A673 (cell line): ENCODE measurements around the gene HSP90AB1. TPM values are rescaled to one million over a fixed set of nuclear protein-coding genes. Genes with fewer than 3 reads are reported as not detected.

Experiments used
- BruUV-seq: library from RNA; stranded (reverse); fragments of 400-500 nt; replicated peaks from 2 replicates; lab custom pipeline; 2021; lab: Mats Ljungman, UMichigan
- CTCF ChIA-PET: fragments of 300-600 bp; sonication (Branson Sonifier 250); formaldehyde crosslinking; loops from one replicate; lab custom pipeline; 2022; ENCODE audit warnings: antibody characterized with exemption; lab: Charles Lee
- POLR2A ChIA-PET: fragments of 300-600 bp; sonication (Branson Sonifier 250); formaldehyde crosslinking; loops from one replicate; lab custom pipeline; 2022; ENCODE audit warnings: antibody characterized with exemption; ENCODE audit not compliant: low non-redundant PET; lab: Charles Lee
- DNase-seq: peaks from one replicate; pipeline ENCODE4 v3.0.0-alpha.2; 2015; ENCODE audit warnings: low spot score
- H3K27ac ChIP-seq: fragments of 200-600 bp; sonication (generic); 2 replicates; pipeline ENCODE4 v1.5.1; 2016; ENCODE audit warnings: mixed run types, low read depth, mild to moderate bottlenecking, mixed read lengths, antibody characterized with exemption, low read length; ENCODE audit not compliant: poor library complexity, severe bottlenecking
- H3K27me3 ChIP-seq: fragments of 200-600 bp; sonication (generic); replicated peaks from 2 replicates; pipeline ENCODE4 v1.6.1; 2017; ENCODE audit warnings: mixed run types, low read depth, mild to moderate bottlenecking, mixed read lengths, antibody characterized with exemption, low read length; ENCODE audit not compliant: insufficient read depth, poor library complexity
- H3K36me3 ChIP-seq: fragments of 200-600 bp; sonication (generic); 2 replicates; pipeline ENCODE4 v1.6.1; 2016; ENCODE audit warnings: mixed run types, mild to moderate bottlenecking, mixed read lengths, antibody characterized with exemption, low read length; ENCODE audit not compliant: insufficient read depth, poor library complexity, severe bottlenecking
- H3K4me1 ChIP-seq: fragments of 200-600 bp; sonication (generic); 2 replicates; pipeline ENCODE4 v1.6.1; 2017; ENCODE audit warnings: mixed run types, mild to moderate bottlenecking, mixed read lengths, antibody characterized with exemption, low read length; ENCODE audit not compliant: insufficient read depth, poor library complexity, severe bottlenecking
- H3K4me3 ChIP-seq: fragments of 200-600 bp; sonication (generic); 2 replicates; pipeline ENCODE4 v1.5.1; 2016; ENCODE audit warnings: low read depth, mixed run types, mild to moderate bottlenecking, mixed read lengths, low read length; ENCODE audit not compliant: poor library complexity, severe bottlenecking
- H3K9me3 ChIP-seq: fragments of 200-600 bp; sonication (generic); 2 replicates; pipeline ENCODE4 v1.6.1; 2016; ENCODE audit warnings: mixed run types, low read depth, mild to moderate bottlenecking, mixed read lengths, antibody characterized with exemption, low read length; ENCODE audit not compliant: poor library complexity, severe bottlenecking
- EZH2 ChIP-seq: fragments of 200-600 bp; sonication (generic); IDR thresholded peaks from 2 replicates; pipeline ENCODE4 v1.6.1; 2017; ENCODE audit warnings: borderline replicate concordance, low read depth, mild to moderate bottlenecking, mixed read lengths, antibody characterized with exemption, low read length; ENCODE audit not compliant: poor library complexity, severe bottlenecking
- intact Hi-C: fragments of 100-400 bp; cut with micrococcal nuclease; formaldehyde crosslinking; loops from one replicate; pipeline ENCODE4 v1.10.0; 2022; ENCODE audit not compliant: unreplicated experiment
- total RNA-seq: library from RNA; stranded (reverse); gene quantifications from 2 replicates; pipeline ENCODE4 v1.2.3, GENCODE V29; 2021
- TF ChIP-seq, protein P1 (sequence below): fragments of 300-800, 200-600 bp; sonication (generic); conservative IDR thresholded peaks from 2 replicates; pipeline ENCODE4 v1.5.1; 2017; ENCODE audit warnings: low read depth, mild to moderate bottlenecking, antibody characterized with exemption, low read length, moderate library complexity, mixed read lengths

Gene HSP90AB1
- total RNA-seq, 1 experiment from 2014 or later: 1,581 TPM

DNA sequence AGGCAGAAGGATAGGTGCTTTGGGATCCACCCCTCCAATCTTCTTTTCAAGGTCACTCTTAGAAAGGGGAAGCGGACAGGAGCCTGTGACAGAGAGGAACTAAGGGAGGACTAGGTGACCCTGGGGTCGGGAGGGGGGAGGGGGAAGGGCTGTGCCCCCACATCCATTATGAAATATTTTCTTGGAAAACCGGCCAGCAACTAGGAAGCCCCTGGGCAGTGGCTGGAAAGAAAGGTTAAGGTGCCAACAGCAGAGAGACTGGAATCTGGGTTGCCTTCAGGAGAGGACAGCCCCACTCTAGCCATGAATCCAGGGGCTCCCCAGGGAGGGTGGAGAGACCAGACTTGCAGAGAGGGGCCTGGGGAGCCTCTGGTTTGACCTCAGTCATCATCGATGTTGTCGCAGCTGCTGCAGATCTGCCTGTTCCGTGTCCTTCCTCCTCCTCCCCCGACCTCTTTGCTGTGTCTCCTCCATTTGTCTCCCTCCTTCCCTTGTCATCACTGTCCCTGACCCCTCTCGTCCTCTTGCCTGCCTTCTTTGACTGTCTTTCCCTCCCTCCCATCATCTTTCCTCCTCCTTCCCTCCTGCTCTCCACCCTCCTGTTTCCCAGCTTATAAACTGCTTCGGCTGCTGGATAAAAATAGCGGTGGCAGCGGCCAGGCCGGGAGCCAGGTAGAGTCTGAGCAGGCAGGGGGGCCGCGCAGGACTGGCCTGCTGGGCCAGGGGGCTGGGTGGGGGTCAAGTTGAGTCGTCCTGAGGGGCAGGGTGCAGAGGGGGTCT lies 20.3 kb upstream of the HSP90AB1 start:
- no peak for DNase-seq
- intact Hi-C loops: no loop called here
- POLR2A ChIA-PET: no interaction called here
- H3K36me3 ChIP-seq: peaks cover 26% of the 10 kb centered on the region
- CTCF ChIA-PET: interaction anchor here (1.4 kb wide), 1 partner anchor 12 kb away, joined by 11 read pairs; no protein-coding TSS in a partner anchor
- no peaks in the 10 kb centered on the region for H3K9me3 ChIP-seq
- H3K4me3 ChIP-seq: no peak overlapping the region
- peaks cover 35% of the 10 kb centered on the region for H3K4me1 ChIP-seq
- no peak for TF ChIP-seq EZH2
- TF ChIP-seq, protein P1, sequence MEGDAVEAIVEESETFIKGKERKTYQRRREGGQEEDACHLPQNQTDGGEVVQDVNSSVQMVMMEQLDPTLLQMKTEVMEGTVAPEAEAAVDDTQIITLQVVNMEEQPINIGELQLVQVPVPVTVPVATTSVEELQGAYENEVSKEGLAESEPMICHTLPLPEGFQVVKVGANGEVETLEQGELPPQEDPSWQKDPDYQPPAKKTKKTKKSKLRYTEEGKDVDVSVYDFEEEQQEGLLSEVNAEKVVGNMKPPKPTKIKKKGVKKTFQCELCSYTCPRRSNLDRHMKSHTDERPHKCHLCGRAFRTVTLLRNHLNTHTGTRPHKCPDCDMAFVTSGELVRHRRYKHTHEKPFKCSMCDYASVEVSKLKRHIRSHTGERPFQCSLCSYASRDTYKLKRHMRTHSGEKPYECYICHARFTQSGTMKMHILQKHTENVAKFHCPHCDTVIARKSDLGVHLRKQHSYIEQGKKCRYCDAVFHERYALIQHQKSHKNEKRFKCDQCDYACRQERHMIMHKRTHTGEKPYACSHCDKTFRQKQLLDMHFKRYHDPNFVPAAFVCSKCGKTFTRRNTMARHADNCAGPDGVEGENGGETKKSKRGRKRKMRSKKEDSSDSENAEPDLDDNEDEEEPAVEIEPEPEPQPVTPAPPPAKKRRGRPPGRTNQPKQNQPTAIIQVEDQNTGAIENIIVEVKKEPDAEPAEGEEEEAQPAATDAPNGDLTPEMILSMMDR: no peak
- no TSS peak for BruUV-seq
- peak overlapping the region; percentile 36 for H3K27ac ChIP-seq
- H3K27me3 ChIP-seq: no peaks in the 10 kb centered on the region

DNA sequence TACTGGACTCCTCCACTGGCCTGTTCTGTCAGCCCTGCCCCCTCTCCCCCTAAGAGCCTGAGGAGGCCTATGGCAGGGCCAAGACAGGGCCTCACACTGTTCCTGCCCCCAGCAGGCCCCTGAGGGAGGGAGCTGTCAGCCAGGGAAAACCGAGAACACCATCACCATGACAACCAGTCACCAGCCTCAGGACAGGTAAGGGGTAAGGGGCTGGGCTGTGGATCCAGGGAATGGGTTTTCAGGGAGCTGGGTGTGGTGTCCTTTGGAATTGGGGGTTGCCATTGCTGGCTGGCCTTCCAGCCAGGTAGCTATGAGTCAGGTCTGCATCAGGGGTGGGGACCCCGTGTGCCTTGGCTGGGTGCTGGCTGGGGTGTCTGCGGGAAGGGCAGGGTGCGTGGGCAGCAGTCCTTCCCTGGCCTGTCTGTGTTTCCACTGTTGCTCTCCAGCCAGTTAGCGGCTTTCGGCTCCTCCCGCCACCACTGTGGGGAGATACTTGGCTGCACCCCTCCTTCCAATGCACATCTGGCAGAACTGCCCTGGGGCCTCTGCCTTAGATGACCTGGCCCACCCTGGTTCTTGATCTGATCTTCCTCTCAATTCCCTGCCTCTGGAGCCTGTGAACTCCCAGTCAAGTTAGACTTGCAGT lies 19.6 kb upstream of the HSP90AB1 start:
- no TSS peak for BruUV-seq
- CTCF ChIA-PET: no interaction called here
- no peaks in the 10 kb centered on the region for H3K9me3 ChIP-seq
- TF ChIP-seq EZH2: no peak
- TF ChIP-seq, protein P1: no peak
- no peak for DNase-seq
- peaks cover 29% of the 10 kb centered on the region for H3K4me1 ChIP-seq
- no peak overlapping the region for H3K4me3 ChIP-seq
- intact Hi-C loops: no loop called here
- H3K36me3 ChIP-seq: peaks cover 33% of the 10 kb centered on the region
- POLR2A ChIA-PET: no interaction called here
- H3K27ac ChIP-seq: no peak overlapping the region
- H3K27me3 ChIP-seq: no peaks in the 10 kb centered on the region

DNA sequence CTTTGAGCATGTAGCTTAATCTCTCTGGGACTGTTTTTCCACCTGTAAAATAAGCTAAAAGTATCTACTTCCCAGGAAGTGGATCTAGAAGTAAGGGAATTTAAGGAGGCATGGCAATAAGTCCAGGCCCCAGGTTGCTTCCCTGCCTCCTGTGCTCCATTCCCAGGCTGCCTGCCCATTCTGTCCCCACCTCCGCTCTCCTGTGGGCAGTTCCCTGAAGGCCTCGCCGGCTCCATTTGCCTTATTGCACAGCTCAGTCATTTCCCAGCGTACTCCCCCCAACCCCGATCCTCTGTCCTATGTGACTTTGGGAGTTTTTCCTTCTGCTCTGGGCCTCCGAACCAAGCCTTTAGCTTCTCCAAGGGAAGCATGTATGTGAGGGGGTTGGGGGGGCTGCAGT lies 18.9 kb upstream of the HSP90AB1 start:
- intact Hi-C loops: no loop called here
- no peak overlapping the region for H3K27ac ChIP-seq
- CTCF ChIA-PET: no interaction called here
- BruUV-seq: no TSS peak
- H3K9me3 ChIP-seq: no peaks in the 10 kb centered on the region
- no peaks in the 10 kb centered on the region for H3K27me3 ChIP-seq
- no peak overlapping the region for H3K4me3 ChIP-seq
- DNase-seq: no peak
- H3K4me1 ChIP-seq: peaks cover 21% of the 10 kb centered on the region
- peaks cover 38% of the 10 kb centered on the region for H3K36me3 ChIP-seq
- POLR2A ChIA-PET: no interaction called here
- TF ChIP-seq, protein P1: no peak
- TF ChIP-seq EZH2: no peak
